Ishikawa (cell line): Measurements from ENCODE around the gene ANK2.

ENCODE experiments used
- CEBPB ChIP-seq: IDR thresholded peaks from 2 replicates; pipeline ENCODE4 v1.6.1; 2012
- CREB1 ChIP-seq: IDR thresholded peaks from 2 replicates; pipeline ENCODE4 v1.6.1; 2012; ENCODE audit warnings: low read depth
- EGR1 ChIP-seq: IDR thresholded peaks from 2 replicates; pipeline ENCODE4 v1.6.1; 2012
- EP300 ChIP-seq: IDR thresholded peaks from 2 replicates; pipeline ENCODE4 v1.6.1; 2012; ENCODE audit warnings: borderline replicate concordance
- FOXM1 ChIP-seq: IDR thresholded peaks from 2 replicates; pipeline ENCODE4 v1.6.1; 2012; ENCODE audit warnings: low read depth, borderline replicate concordance
- MAX ChIP-seq: IDR thresholded peaks from 2 replicates; pipeline ENCODE4 v1.6.1; 2012
- NFIC ChIP-seq: IDR thresholded peaks from 2 replicates; pipeline ENCODE4 v1.6.1; 2012
- RAD21 ChIP-seq: IDR thresholded peaks from 2 replicates; pipeline ENCODE4 v1.6.1; 2012; ENCODE audit warnings: low read depth
- TAF1 ChIP-seq: IDR thresholded peaks from 2 replicates; pipeline ENCODE4 v1.6.1; 2012; ENCODE audit warnings: low read depth, mild to moderate bottlenecking
- TCF12 ChIP-seq: IDR thresholded peaks from 2 replicates; pipeline ENCODE4 v1.6.1; 2012; ENCODE audit warnings: low read depth
- TEAD4 ChIP-seq: IDR thresholded peaks from 2 replicates; pipeline ENCODE4 v1.6.1; 2012
- USF1 ChIP-seq: IDR thresholded peaks from 2 replicates; pipeline ENCODE4 v1.6.1; 2012
- YY1 ChIP-seq: IDR thresholded peaks from 2 replicates; pipeline ENCODE4 v1.6.1; 2012; ENCODE audit warnings: low read depth
- ZBTB7A ChIP-seq: IDR thresholded peaks from 2 replicates; pipeline ENCODE4 v1.6.1; 2012; ENCODE audit warnings: low read depth
- TF ChIP-seq, protein P1 (sequence below): IDR thresholded peaks from 2 replicates; pipeline ENCODE4 v1.6.1; 2012; ENCODE audit warnings: low read depth, mild to moderate bottlenecking

ANK2 gene

DNA sequence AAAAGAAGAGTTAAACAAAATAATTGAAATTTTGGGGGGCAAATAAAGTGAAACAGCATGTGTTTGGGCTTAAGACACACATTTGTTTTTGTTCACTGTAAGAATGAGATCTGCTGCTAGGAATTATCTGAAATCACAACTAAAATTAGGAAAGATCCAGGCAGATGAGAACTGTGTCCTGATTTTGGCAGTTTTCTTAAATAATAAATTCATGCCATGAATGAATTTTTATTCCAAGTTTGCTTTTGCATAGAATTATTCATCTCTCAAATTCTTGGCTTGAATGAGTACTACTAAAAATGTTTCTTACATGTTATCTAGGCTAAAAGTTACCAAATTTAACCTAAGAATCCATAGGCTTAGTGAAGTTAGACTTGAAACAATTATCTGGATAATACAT lies 321.7 kb downstream of the ANK2 start:
- TF ChIP-seq CEBPB (no peak), EGR1 (no peak), CREB1 (no peak), TAF1 (no peak), MAX (no peak), USF1 (no peak), NFIC (no peak), EP300 (no peak), TEAD4 (no peak), YY1 (no peak)
- TF ChIP-seq, protein P1, sequence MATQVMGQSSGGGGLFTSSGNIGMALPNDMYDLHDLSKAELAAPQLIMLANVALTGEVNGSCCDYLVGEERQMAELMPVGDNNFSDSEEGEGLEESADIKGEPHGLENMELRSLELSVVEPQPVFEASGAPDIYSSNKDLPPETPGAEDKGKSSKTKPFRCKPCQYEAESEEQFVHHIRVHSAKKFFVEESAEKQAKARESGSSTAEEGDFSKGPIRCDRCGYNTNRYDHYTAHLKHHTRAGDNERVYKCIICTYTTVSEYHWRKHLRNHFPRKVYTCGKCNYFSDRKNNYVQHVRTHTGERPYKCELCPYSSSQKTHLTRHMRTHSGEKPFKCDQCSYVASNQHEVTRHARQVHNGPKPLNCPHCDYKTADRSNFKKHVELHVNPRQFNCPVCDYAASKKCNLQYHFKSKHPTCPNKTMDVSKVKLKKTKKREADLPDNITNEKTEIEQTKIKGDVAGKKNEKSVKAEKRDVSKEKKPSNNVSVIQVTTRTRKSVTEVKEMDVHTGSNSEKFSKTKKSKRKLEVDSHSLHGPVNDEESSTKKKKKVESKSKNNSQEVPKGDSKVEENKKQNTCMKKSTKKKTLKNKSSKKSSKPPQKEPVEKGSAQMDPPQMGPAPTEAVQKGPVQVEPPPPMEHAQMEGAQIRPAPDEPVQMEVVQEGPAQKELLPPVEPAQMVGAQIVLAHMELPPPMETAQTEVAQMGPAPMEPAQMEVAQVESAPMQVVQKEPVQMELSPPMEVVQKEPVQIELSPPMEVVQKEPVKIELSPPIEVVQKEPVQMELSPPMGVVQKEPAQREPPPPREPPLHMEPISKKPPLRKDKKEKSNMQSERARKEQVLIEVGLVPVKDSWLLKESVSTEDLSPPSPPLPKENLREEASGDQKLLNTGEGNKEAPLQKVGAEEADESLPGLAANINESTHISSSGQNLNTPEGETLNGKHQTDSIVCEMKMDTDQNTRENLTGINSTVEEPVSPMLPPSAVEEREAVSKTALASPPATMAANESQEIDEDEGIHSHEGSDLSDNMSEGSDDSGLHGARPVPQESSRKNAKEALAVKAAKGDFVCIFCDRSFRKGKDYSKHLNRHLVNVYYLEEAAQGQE = no peak

GRCh38 chr4:113375964-113376666 lies 326.7 kb downstream of the ANK2 start:
- no peak for TF ChIP-seq NFIC
- TF ChIP-seq ZBTB7A = no peak

DNA sequence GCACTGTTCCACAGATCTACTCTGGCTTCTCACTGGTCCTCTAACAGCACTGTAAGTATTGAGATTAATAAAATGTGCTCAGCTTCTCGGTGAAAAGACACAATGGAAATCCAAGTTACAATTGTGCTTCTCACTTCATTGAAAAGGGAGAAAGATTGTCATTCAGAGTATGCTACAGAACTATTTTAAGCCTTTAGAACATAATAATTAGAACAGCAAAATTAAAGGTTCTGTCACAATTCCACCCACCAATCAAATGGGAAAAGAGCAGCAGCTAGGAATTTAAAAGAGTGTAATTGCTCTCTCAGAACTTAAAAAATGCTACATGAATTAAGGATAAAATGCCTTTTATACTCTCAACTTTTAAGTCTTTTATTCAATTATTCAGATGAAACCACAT lies 329.4 kb downstream of the ANK2 start:
- TF ChIP-seq FOXM1 = no peak
- TF ChIP-seq YY1 = no peak
- TF ChIP-seq NFIC = no peak
- TF ChIP-seq EGR1 = no peak
- no peak for TF ChIP-seq TAF1
- TF ChIP-seq ZBTB7A = no peak
- no peak for TF ChIP-seq RAD21
- TF ChIP-seq MAX = no peak
- no peak for TF ChIP-seq CREB1
- no peak for TF ChIP-seq CEBPB
- no peak for TF ChIP-seq USF1

DNA sequence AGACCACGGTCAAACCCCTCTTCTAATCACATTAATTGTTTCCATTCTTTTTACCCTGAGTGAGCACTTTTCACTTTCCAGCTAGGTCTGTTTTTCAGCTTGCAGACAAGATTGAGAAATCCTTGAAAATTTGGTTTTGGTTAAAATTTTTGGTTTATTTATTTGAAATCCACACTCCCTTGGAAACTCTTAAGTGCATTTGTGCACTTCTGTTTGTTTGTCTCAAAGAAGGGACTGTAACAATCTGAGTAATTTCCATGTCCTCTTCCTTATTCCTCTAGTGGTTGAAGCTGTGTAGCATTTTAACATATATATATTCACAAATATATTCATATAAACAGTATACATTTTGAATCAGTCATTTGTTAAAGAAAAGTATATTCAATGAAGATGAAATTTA lies 333.3 kb downstream of the ANK2 start:
- TF ChIP-seq RAD21 (no peak), EP300 (no peak), MAX (no peak), EGR1 (no peak), CEBPB (no peak)
- TF ChIP-seq, protein P1 = no peak

GRCh38 chr4:113383111-113383785 lies 333.8 kb downstream of the ANK2 start:
- TF ChIP-seq, protein P1 = no peak
- no peak for TF ChIP-seq TAF1
- no peak for TF ChIP-seq YY1
- no peak for TF ChIP-seq RAD21
- no peak for TF ChIP-seq FOXM1
- TF ChIP-seq TCF12 = no peak
- TF ChIP-seq EP300 = no peak
- TF ChIP-seq NFIC = no peak
